NCI-H1436 (cell line): ENCODE results near the gene GPR18.
"Not testable (repeated sequence)": the region's sequence is repeated elsewhere in the genome, so short reads cannot be mapped to it uniquely, and the experiment has no call there.

Experiments used
- DNase-seq: peaks from one replicate; lab custom pipeline; 2025; lab: John Stamatoyannopoulos, UW

GPR18 gene

GRCh38 chr13:99228737-99229691 is 29.2 kb downstream of the GPR18 start:
- no peak for DNase-seq

GRCh38 chr13:99227909-99228688 is 30.1 kb downstream of the GPR18 start:
- no peak for DNase-seq

GRCh38 chr13:99227331-99227900 is 30.8 kb downstream of the GPR18 start:
- no peak for DNase-seq

GRCh38 chr13:99226513-99226912 is 31.7 kb downstream of the GPR18 start:
- DNase-seq: no peak

GRCh38 chr13:99225078-99225477 is 33.1 kb downstream of the GPR18 start:
- DNase-seq: no peak

- no peak for DNase-seq
These were observed 34.2 kb downstream of the GPR18 start for GRCh38 chr13:99224021-99224420.

- no peak for DNase-seq
These were observed 34.6 kb downstream of the GPR18 start for GRCh38 chr13:99223587-99223986.

- no peak for DNase-seq
These were observed 36.5 kb downstream of the GPR18 start for GRCh38 chr13:99221567-99222239.

GRCh38 chr13:99220199-99220935 is 37.8 kb downstream of the GPR18 start:
- no peak for DNase-seq

GRCh38 chr13:99218969-99219368 is 39.2 kb downstream of the GPR18 start:
- DNase-seq: no peak

- no peak for DNase-seq
These were observed 39.6 kb downstream of the GPR18 start for GRCh38 chr13:99218545-99218944.

GRCh38 chr13:99218126-99218525 is 40.1 kb downstream of the GPR18 start:
- no peak for DNase-seq

GRCh38 chr13:99217461-99218110 is 40.6 kb downstream of the GPR18 start:
- no peak for DNase-seq

GRCh38 chr13:99215184-99215830 is 42.9 kb downstream of the GPR18 start:
- DNase-seq: peak; percentile 62

GRCh38 chr13:99214731-99215130 is 43.4 kb downstream of the GPR18 start:
- DNase-seq: no peak

- no peak for DNase-seq
These were observed 43.9 kb downstream of the GPR18 start for GRCh38 chr13:99214232-99214631.

GRCh38 chr13:99211421-99212035 is 46.7 kb downstream of the GPR18 start:
- DNase-seq: no peak

GRCh38 chr13:99210627-99211026 is 47.6 kb downstream of the GPR18 start:
- DNase-seq: not testable (repeated sequence)

GRCh38 chr13:99208845-99209527 is 49.2 kb downstream of the GPR18 start:
- no peak for DNase-seq
